Prostate gland (tissue), 2 donors: Measurements from ENCODE around the gene MICALL2. TPM values are rescaled to one million over a fixed set of nuclear protein-coding genes. Genes with fewer than 3 reads are reported as not detected.

Experiments
- DNase-seq: peaks from one replicate; pipeline ENCODE4 v3.0.0-alpha.2; 2019; ENCODE audit warnings: low spot score
- H3K27ac ChIP-seq, 2 donors: fragments of 200-600 bp; sonication (generic); 2 replicates each; pipeline ENCODE4 v1.5.1; 2017 to 2019
- H3K27me3 ChIP-seq: fragments of 200-600 bp; sonication (generic); replicated peaks from 2 replicates; pipeline ENCODE4 v1.5.1; 2019; ENCODE audit not compliant: insufficient read depth
- H3K36me3 ChIP-seq, 2 donors: fragments of 200-600 bp; sonication (generic); 1 replicate in 1 of 2; 2 replicates in 1 of 2; pipeline versions ENCODE4 v1.5.1 to v1.8.1; 2017 to 2019
- H3K4me1 ChIP-seq: fragments of 200-600 bp; sonication (generic); replicated peaks from 2 replicates; pipeline ENCODE4 v1.5.1; 2019
- H3K4me3 ChIP-seq, 2 donors: fragments of 200-600 bp; sonication (generic); 2 replicates each; pipeline ENCODE4 v1.5.1; 2017 to 2019
- H3K9me3 ChIP-seq: fragments of 200-600 bp; sonication (generic); 2 replicates; pipeline ENCODE4 v1.5.1; 2017
- CTCF ChIP-seq, 4 experiments: fragments of 200-600 bp in 2 of 4; fragments of 450-650 bp in 2 of 4; sonication (generic) in 2 of 4; IDR thresholded peaks; 1 replicate in 3 of 4; 2 replicates in 1 of 4; pipeline ENCODE4 v1.5.1; 2016 to 2019; ENCODE audit warnings: antibody characterized with exemption in 4 of 4, mild to moderate bottlenecking in 2 of 4, moderate library complexity in 2 of 4
- POLR2A ChIP-seq: fragments of 450-650 bp; IDR thresholded peaks from one replicate; pipeline ENCODE4 v1.6.1; 2016; ENCODE audit warnings: antibody characterized with exemption, mild to moderate bottlenecking
- POLR2AphosphoS5 ChIP-seq: sonication (generic); formaldehyde crosslinking; IDR thresholded peaks from one replicate; pipeline ENCODE4 v1.6.1; 2017; ENCODE audit warnings: antibody characterized with exemption
- WGBS: methylation state at CpG from one replicate; pipeline ENCODE4 v1.1.5; 2018; 5-methylcytosine and 5-hydroxymethylcytosine counted together
- intact Hi-C: fragments of 100-400 bp; cut with DNase I; formaldehyde crosslinking; loops from one replicate; pipeline ENCODE4 v1.14.2; 2022
- total RNA-seq, 2 donors: library from RNA; depleted of rRNA; stranded (reverse); fragments of >200 nt; gene quantifications; one replicate each; pipeline ENCODE4 v1.1.0, GENCODE V29; 2016

Gene MICALL2
- total RNA-seq, 2 donors from 2014 or later = 31.1 to 42.0 TPM

- no peak overlapping the region for H3K27ac ChIP-seq
- peaks cover 25 to 45% of the 10 kb centered on the region in 2 donors for H3K36me3 ChIP-seq
- intact Hi-C loops = no loop called here
- WGBS = 89% methylated on average over 17 of the region's 20 CpGs
- no peaks in the 10 kb centered on the region for H3K27me3 ChIP-seq
- H3K4me1 ChIP-seq = no peaks in the 10 kb centered on the region
- no peak overlapping the region for H3K4me3 ChIP-seq
- no peaks in the 10 kb centered on the region for H3K9me3 ChIP-seq
- no peak for DNase-seq
- no peak for TF ChIP-seq POLR2AphosphoS5
- no peak for TF ChIP-seq CTCF (IDR thresholded peaks at IDR 0.05)
- no peak for TF ChIP-seq POLR2A
Measured at GRCh38 chr7:1488016-1488415, 28.7 kb upstream of the MICALL2 start.

- no peaks in the 10 kb centered on the region for H3K4me1 ChIP-seq
- no peak overlapping the region for H3K4me3 ChIP-seq
- TF ChIP-seq CTCF (IDR thresholded peaks at IDR 0.05) (no peak), POLR2AphosphoS5 (no peak), POLR2A (no peak)
- H3K27ac ChIP-seq = no peak overlapping the region
- H3K9me3 ChIP-seq = no peaks in the 10 kb centered on the region
- intact Hi-C loops = no loop called here
- H3K27me3 ChIP-seq = no peaks in the 10 kb centered on the region
- no peak for DNase-seq
- 88% methylated on average over 25 of the region's 25 CpGs for WGBS
- H3K36me3 ChIP-seq = peaks cover 25 to 45% of the 10 kb centered on the region in 2 donors
Measured at GRCh38 chr7:1487466-1487865, 28.2 kb upstream of the MICALL2 start.

GRCh38 chr7:1486571-1486970 is 27.3 kb upstream of the MICALL2 start:
- no peak overlapping the region for H3K4me3 ChIP-seq
- peaks cover 25 to 45% of the 10 kb centered on the region in 2 donors for H3K36me3 ChIP-seq
- no peak overlapping the region for H3K27ac ChIP-seq
- intact Hi-C loops = no loop called here
- WGBS = 92% methylated on average over 23 of the region's 23 CpGs
- H3K27me3 ChIP-seq = no peaks in the 10 kb centered on the region
- no peaks in the 10 kb centered on the region for H3K9me3 ChIP-seq
- H3K4me1 ChIP-seq = no peaks in the 10 kb centered on the region
- no peak for DNase-seq
- TF ChIP-seq POLR2AphosphoS5 = no peak
- TF ChIP-seq POLR2A = no peak
- TF ChIP-seq CTCF (IDR thresholded peaks at IDR 0.05) = no peak

- 91% methylated on average over 19 of the region's 19 CpGs for WGBS
- no peak overlapping the region for H3K27ac ChIP-seq
- H3K4me1 ChIP-seq = no peaks in the 10 kb centered on the region
- TF ChIP-seq POLR2AphosphoS5 = no peak
- no peaks in the 10 kb centered on the region for H3K27me3 ChIP-seq
- intact Hi-C loops = no loop called here
- no peaks in the 10 kb centered on the region for H3K9me3 ChIP-seq
- DNase-seq = no peak
- no peak overlapping the region for H3K4me3 ChIP-seq
- peaks cover 27 to 39% of the 10 kb centered on the region in 2 donors for H3K36me3 ChIP-seq
Measured at GRCh38 chr7:1485156-1485555, 25.9 kb upstream of the MICALL2 start.

GRCh38 chr7:1484569-1484968 is 25.3 kb upstream of the MICALL2 start:
- no peak for TF ChIP-seq POLR2A
- TF ChIP-seq CTCF (IDR thresholded peaks at IDR 0.05) = no peak
- TF ChIP-seq POLR2AphosphoS5 = no peak
- 95% methylated on average over 12 of the region's 12 CpGs for WGBS
- H3K27me3 ChIP-seq = no peaks in the 10 kb centered on the region
- no peak for DNase-seq
- H3K27ac ChIP-seq = no peak overlapping the region
- H3K4me1 ChIP-seq = no peaks in the 10 kb centered on the region
- H3K4me3 ChIP-seq = no peak overlapping the region
- intact Hi-C loops = no loop called here
- H3K9me3 ChIP-seq = no peaks in the 10 kb centered on the region
- H3K36me3 ChIP-seq = peaks cover 29 to 37% of the 10 kb centered on the region in 2 donors
